HG02610 (cell line): ENCODE data around the gene KPNA1.

ENCODE experiments used
- ATAC-seq: cut with Tn5 transposase; IDR thresholded peaks from one replicate; pipeline ENCODE4 v1.9.1; 2021; ENCODE audit warnings: mild to moderate bottlenecking, moderate library complexity; ENCODE audit not compliant: unreplicated experiment

Gene KPNA1

GRCh38 chr3:122389197-122389596 is 125.5 kb downstream of the KPNA1 start:
- ATAC-seq: no peak

- no peak for ATAC-seq
Observed at GRCh38 chr3:122387709-122388108, 127.0 kb downstream of the KPNA1 start.

- peak; percentile 89 for ATAC-seq
Observed at GRCh38 chr3:122383771-122384697, 130.7 kb downstream of the KPNA1 start, which contains the start of gene FAM162A. Gene FAM162A, plus strand, starts transcription at chr3:122384182. Its CDS starts 84 bp downstream, at chr3:122384266.

GRCh38 chr3:122382888-122383666 is 131.7 kb downstream of the KPNA1 start, which contains the start of gene MIX23:
Gene MIX23, minus strand, starts transcription at chr3:122383231. Its CDS starts 7 bp downstream, at chr3:122383224.
- ATAC-seq: peak; percentile 41

GRCh38 chr3:122377975-122378374 is 136.8 kb downstream of the KPNA1 start:
- no peak for ATAC-seq

GRCh38 chr3:122374034-122374433 is 140.7 kb downstream of the KPNA1 start:
- ATAC-seq: no peak
